Hepatocyte (in vitro differentiated cells): ENCODE results near the gene GLRA3.

ENCODE experiments used
- EZH2 ChIP-seq: fragments of 200-600 bp; sonication (generic); IDR thresholded peaks from 2 replicates; pipeline ENCODE4 v1.6.1; 2016; ENCODE audit warnings: antibody characterized with exemption, mild to moderate bottlenecking, borderline replicate concordance
- EZH2phosphoT487 ChIP-seq: fragments of 200-600 bp; sonication (generic); IDR thresholded peaks from one replicate; pipeline ENCODE4 v1.6.1; 2018; ENCODE audit warnings: antibody characterized with exemption, mild to moderate bottlenecking, low read depth, moderate library complexity; ENCODE audit not compliant: unreplicated experiment, severe bottlenecking
- TF ChIP-seq, protein P1 (sequence below): fragments of 200-600 bp; sonication (generic); IDR thresholded peaks from 2 replicates; pipeline ENCODE4 v1.5.1; 2016; ENCODE audit warnings: antibody characterized with exemption, mild to moderate bottlenecking; ENCODE audit not compliant: poor library complexity

DNA sequence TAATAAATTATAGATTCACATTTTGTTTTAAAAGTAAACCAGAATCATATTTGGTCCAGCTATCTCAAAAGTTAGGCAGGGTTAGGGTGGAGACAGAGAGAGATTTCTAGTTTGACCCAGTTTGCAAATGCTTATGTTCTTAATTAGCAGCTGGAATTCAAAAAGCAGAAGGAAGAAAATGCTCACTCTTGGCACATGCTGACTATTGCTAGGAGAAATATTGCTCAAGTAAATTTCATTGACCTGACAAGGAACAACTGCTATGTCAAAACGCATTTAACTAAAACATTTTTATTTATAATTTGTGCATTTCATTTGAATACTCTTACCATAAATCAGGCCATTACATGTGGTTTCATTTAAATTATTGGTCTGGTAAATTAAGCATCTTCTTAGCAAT, 131.8 kb downstream of the GLRA3 start:
- TF ChIP-seq, protein P1, sequence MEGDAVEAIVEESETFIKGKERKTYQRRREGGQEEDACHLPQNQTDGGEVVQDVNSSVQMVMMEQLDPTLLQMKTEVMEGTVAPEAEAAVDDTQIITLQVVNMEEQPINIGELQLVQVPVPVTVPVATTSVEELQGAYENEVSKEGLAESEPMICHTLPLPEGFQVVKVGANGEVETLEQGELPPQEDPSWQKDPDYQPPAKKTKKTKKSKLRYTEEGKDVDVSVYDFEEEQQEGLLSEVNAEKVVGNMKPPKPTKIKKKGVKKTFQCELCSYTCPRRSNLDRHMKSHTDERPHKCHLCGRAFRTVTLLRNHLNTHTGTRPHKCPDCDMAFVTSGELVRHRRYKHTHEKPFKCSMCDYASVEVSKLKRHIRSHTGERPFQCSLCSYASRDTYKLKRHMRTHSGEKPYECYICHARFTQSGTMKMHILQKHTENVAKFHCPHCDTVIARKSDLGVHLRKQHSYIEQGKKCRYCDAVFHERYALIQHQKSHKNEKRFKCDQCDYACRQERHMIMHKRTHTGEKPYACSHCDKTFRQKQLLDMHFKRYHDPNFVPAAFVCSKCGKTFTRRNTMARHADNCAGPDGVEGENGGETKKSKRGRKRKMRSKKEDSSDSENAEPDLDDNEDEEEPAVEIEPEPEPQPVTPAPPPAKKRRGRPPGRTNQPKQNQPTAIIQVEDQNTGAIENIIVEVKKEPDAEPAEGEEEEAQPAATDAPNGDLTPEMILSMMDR = no peak
- TF ChIP-seq EZH2phosphoT487 (no peak), EZH2 (no peak)
